Keratinocyte (primary cell): ENCODE results near the gene DDX39A. TPM values are rescaled to one million over a fixed set of nuclear protein-coding genes. Genes with fewer than 3 reads are reported as not detected.

Experiments
- DNase-seq: peaks from one replicate; pipeline ENCODE4 v3.0.0-alpha.2; 2011; ENCODE audit warnings: low read depth, missing footprints, low spot score
- FAIRE-seq: peaks from 2 replicates; lab custom pipeline; 2011; peaks lifted over from hg19 to GRCh38; lab: Jason Lieb, UNC
- H2AFZ ChIP-seq: 2 replicates; pipeline ENCODE4 v1.6.0; 2012; ENCODE audit warnings: low read length, control low read depth, inconsistent platforms; ENCODE audit not compliant: control insufficient read depth
- H3K27ac ChIP-seq: 2 replicates; pipeline ENCODE4 v1.5.1; 2011; ENCODE audit warnings: low read length; ENCODE audit not compliant: control insufficient read depth, insufficient read depth
- H3K27me3 ChIP-seq: 3 replicates; pipeline ENCODE4 v1.6.0; 2011; ENCODE audit warnings: low read length; ENCODE audit not compliant: control insufficient read depth, insufficient read depth; ENCODE audit errors: extremely low read depth
- H3K36me3 ChIP-seq, 2 experiments: 2 replicates in 1 of 2; 3 replicates in 1 of 2; pipeline ENCODE4 v1.5.1; 2011; ENCODE audit warnings: low read length in 2 of 2, mild to moderate bottlenecking in 1 of 2; ENCODE audit not compliant: control insufficient read depth in 2 of 2, insufficient read depth in 2 of 2; ENCODE audit errors: extremely low read depth in 1 of 2
- H3K4me1 ChIP-seq: 3 replicates; pipeline ENCODE4 v1.5.1; 2011; ENCODE audit warnings: low read length; ENCODE audit not compliant: control insufficient read depth, insufficient read depth; ENCODE audit errors: extremely low read depth
- H3K4me2 ChIP-seq: 3 replicates; pipeline ENCODE4 v1.6.0; 2011; ENCODE audit warnings: low read depth, low read length; ENCODE audit not compliant: control insufficient read depth, insufficient read depth; ENCODE audit errors: extremely low read depth
- H3K4me3 ChIP-seq, 3 experiments: fragments of 200-600 bp in 1 of 3; sonication (generic) in 1 of 3; 2 replicates in 2 of 3; 3 replicates in 1 of 3; pipeline ENCODE4 v1.5.1; 2011 to 2016; ENCODE audit warnings: low read length in 3 of 3, mild to moderate bottlenecking in 3 of 3, control low read depth in 2 of 3, inconsistent platforms in 1 of 3, low read depth in 1 of 3, mixed read lengths in 1 of 3, mixed run types in 1 of 3, moderate library complexity in 1 of 3; ENCODE audit not compliant: control insufficient read depth in 2 of 3, insufficient read depth in 2 of 3; ENCODE audit errors: extremely low read depth in 1 of 3
- H3K79me2 ChIP-seq: 2 replicates; pipeline ENCODE4 v1.6.0; 2012; ENCODE audit warnings: low read length; ENCODE audit not compliant: control insufficient read depth, insufficient read depth
- H3K9ac ChIP-seq: 3 replicates; pipeline ENCODE4 v1.6.0; 2011; ENCODE audit warnings: low read length; ENCODE audit not compliant: control insufficient read depth, insufficient read depth; ENCODE audit errors: extremely low read depth
- H3K9me1 ChIP-seq: 3 replicates; pipeline ENCODE4 v1.6.0; 2011; ENCODE audit warnings: low read length; ENCODE audit not compliant: control insufficient read depth, insufficient read depth; ENCODE audit errors: extremely low read depth
- H3K9me3 ChIP-seq: 2 replicates; pipeline ENCODE4 v1.5.1; 2012; ENCODE audit warnings: low read depth, low read length; ENCODE audit not compliant: control insufficient read depth
- H4K20me1 ChIP-seq: 3 replicates; pipeline ENCODE4 v1.6.0; 2011; ENCODE audit warnings: low read length; ENCODE audit not compliant: control insufficient read depth, insufficient read depth; ENCODE audit errors: extremely low read depth
- EZH2 ChIP-seq: IDR thresholded peaks from one replicate; pipeline ENCODE4 v1.6.1; 2012; ENCODE audit warnings: inconsistent platforms, mild to moderate bottlenecking, low read length, moderate library complexity
- dilution Hi-C: fragments of 300-500 bp; cut with MboI; formaldehyde crosslinking; loops from one replicate; pipeline ENCODE4 v1.7.0; 2020; ENCODE audit warnings: low sequenced_read_pairs; ENCODE audit not compliant: extremely low pct_ligation_motif_present
- polyA plus RNA-seq, 5 experiments: library from polyadenylated mRNA; depleted of rRNA in 3 of 5; stranded (reverse) in 3 of 5; stranded (forward) in 1 of 5; unstranded in 1 of 5; fragments of >200 nt; gene quantifications; 1 replicate in 1 of 5; 2 replicates in 3 of 5; 3 replicates in 1 of 5; pipeline versions ENCODE4 v1.2.1 to v1.2.3, GENCODE V29; 2011 to 2012; ENCODE audit warnings: missing spikeins in 2 of 5, low read depth in 1 of 5, low replicate concordance in 1 of 5
- TF ChIP-seq, protein P1 (sequence below), 3 experiments: IDR thresholded peaks in 1 of 3; conservative IDR thresholded peaks in 1 of 3; optimal IDR thresholded peaks in 1 of 3; 2 replicates in 2 of 3; 3 replicates in 1 of 3; pipeline versions ENCODE3 to v1.5.1; 2011; ENCODE audit warnings: low read length in 3 of 3, mild to moderate bottlenecking in 3 of 3, moderate library complexity in 2 of 3, control low read depth in 1 of 3, inconsistent platforms in 1 of 3; ENCODE audit not compliant: insufficient read depth in 2 of 3; ENCODE audit errors: extremely low read depth in 1 of 3

The DDX39A gene
- polyA plus RNA-seq, 1 donor (not counting 4 experiments of a cell fraction or from before 2014, with no cell fraction given), result 54.9 TPM

DNA sequence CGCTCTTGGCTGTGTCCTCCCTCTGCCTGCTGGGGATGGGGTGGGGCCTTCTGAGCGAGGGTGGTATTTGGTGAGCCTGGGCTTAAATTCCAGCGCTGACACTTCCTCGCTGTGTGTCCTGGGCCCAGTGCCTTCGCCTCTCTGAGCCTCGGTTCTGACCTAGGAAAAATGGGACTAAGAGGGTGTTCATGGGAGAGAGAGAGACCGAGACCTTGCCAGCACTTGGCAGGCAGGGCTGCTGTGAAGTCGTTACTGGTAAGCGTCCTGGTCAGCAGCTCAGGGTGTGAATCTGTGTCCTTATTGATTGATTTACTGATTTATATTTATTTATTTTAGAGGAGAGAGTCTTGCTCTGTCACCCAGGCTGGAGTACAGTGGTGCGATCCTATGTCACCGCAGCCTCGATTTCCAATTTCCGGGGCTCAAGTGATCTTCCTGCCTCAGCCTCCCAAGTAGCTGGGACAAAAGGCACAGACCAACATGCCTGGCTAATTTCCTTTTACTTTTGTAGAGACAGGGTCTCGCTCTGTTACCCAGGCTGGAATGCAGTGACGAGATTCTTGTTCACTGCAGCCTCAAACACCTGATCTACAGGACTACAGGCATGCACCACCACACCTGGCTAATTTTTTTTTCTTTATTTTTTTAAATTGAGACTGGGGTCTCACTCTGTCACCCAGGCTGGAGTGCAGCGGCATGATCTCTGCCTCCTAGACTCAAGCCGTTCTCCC, 16.3 kb upstream of the DDX39A start:
- dilution Hi-C loops, result no loop called here
- no peak for DNase-seq
- Histone ChIP-seq H3K4me2 (no peak overlapping the region), H3K79me2 (no peaks in the 10 kb centered on the region), H3K36me3 (no peaks in the 10 kb centered on the region), H4K20me1 (no peaks in the 10 kb centered on the region), H3K9me3 (no peaks in the 10 kb centered on the region), H3K9ac (no peak overlapping the region), H3K4me3 (no peak overlapping the region), H3K27me3 (peaks cover 23% of the 10 kb centered on the region), H3K9me1 (no peaks in the 10 kb centered on the region), H2AFZ (no peak overlapping the region), H3K4me1 (no peaks in the 10 kb centered on the region), H3K27ac (no peak overlapping the region)
- no peak for FAIRE-seq
- TF ChIP-seq, protein P1, sequence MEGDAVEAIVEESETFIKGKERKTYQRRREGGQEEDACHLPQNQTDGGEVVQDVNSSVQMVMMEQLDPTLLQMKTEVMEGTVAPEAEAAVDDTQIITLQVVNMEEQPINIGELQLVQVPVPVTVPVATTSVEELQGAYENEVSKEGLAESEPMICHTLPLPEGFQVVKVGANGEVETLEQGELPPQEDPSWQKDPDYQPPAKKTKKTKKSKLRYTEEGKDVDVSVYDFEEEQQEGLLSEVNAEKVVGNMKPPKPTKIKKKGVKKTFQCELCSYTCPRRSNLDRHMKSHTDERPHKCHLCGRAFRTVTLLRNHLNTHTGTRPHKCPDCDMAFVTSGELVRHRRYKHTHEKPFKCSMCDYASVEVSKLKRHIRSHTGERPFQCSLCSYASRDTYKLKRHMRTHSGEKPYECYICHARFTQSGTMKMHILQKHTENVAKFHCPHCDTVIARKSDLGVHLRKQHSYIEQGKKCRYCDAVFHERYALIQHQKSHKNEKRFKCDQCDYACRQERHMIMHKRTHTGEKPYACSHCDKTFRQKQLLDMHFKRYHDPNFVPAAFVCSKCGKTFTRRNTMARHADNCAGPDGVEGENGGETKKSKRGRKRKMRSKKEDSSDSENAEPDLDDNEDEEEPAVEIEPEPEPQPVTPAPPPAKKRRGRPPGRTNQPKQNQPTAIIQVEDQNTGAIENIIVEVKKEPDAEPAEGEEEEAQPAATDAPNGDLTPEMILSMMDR (optimal IDR thresholded peaks at IDR 0.05 in 1 of 3, IDR thresholded peaks at IDR 0.05 in 1 of 3, conservative IDR thresholded peaks at IDR 0.05 in 1 of 3; ENCODE audit: extremely low read depth in 1 of 3, insufficient read depth in 2 of 3, low read length in 3 of 3), result no peak
- no peak for TF ChIP-seq EZH2

- no peaks in the 10 kb centered on the region for H3K9me1 ChIP-seq
- TF ChIP-seq EZH2, result no peak
- TF ChIP-seq, protein P1 (optimal IDR thresholded peaks at IDR 0.05 in 1 of 3, IDR thresholded peaks at IDR 0.05 in 1 of 3, conservative IDR thresholded peaks at IDR 0.05 in 1 of 3; ENCODE audit: extremely low read depth in 1 of 3, insufficient read depth in 2 of 3, low read length in 3 of 3), result no peak
- no peak overlapping the region for H3K4me3 ChIP-seq
- H3K79me2 ChIP-seq, result no peaks in the 10 kb centered on the region
- H3K27ac ChIP-seq, result no peak overlapping the region
- no peaks in the 10 kb centered on the region for H3K4me1 ChIP-seq
- H4K20me1 ChIP-seq, result no peaks in the 10 kb centered on the region
- FAIRE-seq, result no peak
- no peaks in the 10 kb centered on the region for H3K9me3 ChIP-seq
- H3K4me2 ChIP-seq, result no peak overlapping the region
- no peak for DNase-seq
- dilution Hi-C loops, result no loop called here
- H3K36me3 ChIP-seq, result no peaks in the 10 kb centered on the region
- no peak overlapping the region for H3K9ac ChIP-seq
- peaks cover 23% of the 10 kb centered on the region for H3K27me3 ChIP-seq
- no peak overlapping the region for H2AFZ ChIP-seq
Observed at GRCh38 chr19:14434543-14435319, 15.6 kb upstream of the DDX39A start.
